ENCODE data around the gene PLAGL2.

Gene PLAGL2

DNA sequence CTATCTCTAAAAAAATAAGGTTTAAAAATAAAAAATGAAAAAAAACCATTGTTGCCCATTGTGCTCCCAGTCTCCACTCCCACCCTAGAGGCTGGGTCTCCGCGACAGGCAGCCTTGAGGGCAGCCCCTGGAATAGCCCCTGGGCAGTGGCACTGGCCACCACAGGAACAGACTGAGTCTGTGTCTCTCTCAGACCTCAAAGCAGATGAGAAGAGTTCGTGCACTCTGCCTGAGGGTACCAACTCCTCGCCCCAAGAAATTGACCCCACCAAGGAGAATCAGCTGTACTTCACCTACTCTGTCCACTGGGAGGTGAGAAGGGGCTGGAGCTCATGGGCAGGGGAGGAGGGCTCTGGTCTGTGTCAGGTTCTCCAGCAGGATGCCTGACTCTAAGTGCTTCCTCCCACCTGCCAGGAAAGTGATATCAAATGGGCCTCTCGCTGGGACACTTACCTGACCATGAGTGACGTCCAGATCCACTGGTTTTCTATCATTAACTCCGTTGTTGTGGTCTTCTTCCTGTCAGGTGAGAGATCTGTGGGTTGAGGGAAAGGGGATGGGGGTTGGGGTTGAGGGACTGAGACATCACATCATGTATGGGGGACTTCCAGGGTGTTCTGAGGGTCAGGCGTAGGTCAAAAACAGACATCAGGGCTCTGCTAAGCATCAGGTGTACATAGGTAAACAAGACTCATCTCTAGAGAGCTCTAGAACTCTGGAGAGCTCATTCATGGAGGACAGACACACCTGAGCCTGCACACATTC, 62.5 kb downstream of the PLAGL2 start:
- no peak for DNase-seq

DNA sequence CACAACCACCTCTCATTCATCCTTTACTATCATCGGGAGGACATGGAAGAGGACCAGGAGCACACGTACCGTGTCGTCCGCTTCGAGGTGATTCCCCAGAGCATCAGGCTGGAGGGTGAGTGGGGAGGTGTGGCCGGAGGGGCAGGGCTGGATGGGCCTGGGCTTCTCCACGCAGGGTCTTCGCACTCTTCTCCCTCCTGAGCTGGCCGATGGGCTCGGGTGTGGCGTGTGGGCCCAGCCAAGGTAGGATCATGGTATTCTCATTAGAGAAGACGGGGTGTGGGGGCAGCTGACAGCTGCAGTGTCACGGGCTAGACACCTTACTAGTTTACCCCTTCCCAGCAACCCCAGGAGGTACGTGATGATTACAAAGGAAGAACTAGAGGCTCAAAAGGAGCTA, 64.6 kb downstream of the PLAGL2 start:
- DNase-seq: no peak

Data from KG1 (cell line).